GM19351 (cell line): ENCODE measurements around the gene SLC2A9.
"Not testable (repeated sequence)": the region's sequence is repeated elsewhere in the genome, so short reads cannot be mapped to it uniquely, and the experiment has no call there.

Experiments
- ATAC-seq: cut with Tn5 transposase; IDR thresholded peaks from one replicate; pipeline ENCODE4 v1.9.1; 2021; ENCODE audit warnings: mild to moderate bottlenecking, moderate library complexity; ENCODE audit not compliant: unreplicated experiment

The SLC2A9 gene

DNA sequence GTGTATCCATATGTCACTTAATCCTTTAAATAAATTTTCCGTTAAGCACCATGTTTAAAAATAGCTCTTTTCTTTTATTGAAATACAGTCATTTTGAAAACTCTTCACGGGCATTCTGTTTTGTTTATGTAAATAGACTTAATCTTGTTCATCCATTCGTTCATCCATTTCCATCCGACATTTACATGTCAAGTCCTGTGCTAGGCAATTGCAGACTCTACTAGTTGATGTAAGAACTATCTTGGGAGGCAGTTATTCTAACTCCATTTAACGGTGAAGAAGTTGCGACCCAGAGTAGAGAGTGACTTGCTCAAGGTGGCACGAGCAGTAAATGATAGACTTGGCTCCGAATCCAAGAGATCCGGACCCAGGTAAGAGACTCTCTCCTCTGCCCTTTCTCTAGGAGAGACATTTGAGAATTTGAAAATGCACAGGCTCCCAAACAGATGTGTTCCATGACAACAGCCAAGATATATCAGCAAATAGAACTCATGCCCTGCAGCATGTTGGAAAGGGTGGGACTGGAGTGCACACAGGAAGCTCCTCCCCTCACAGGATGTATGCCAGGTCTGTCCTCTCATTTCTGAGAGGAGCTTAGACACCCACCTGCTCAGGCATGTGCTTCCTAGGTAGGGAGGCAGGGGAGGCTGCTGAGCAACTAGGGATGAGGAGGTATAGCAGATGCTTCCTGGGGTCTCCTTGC lies 175.4 kb downstream of the SLC2A9 start:
- ATAC-seq = no peak

DNA sequence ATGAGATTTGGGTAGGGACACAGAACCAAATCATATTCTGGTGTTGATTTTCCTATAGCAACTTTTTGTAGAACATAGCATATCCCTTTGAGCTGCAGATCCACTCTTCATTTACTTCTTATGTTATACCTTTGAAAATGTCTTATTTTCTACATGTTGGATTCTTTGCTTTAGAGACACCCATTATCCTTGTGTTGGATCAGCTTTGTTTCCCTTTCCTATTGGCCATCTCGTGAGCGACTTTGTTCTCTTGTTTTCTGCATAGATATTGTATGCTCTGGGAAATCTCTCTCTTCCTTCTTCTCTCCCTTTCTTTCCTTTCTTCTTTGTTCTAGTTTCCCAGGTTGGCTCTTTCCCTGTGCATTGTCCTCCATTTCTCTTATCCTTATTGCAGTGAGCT lies 180.2 kb downstream of the SLC2A9 start:
- ATAC-seq = no peak

DNA sequence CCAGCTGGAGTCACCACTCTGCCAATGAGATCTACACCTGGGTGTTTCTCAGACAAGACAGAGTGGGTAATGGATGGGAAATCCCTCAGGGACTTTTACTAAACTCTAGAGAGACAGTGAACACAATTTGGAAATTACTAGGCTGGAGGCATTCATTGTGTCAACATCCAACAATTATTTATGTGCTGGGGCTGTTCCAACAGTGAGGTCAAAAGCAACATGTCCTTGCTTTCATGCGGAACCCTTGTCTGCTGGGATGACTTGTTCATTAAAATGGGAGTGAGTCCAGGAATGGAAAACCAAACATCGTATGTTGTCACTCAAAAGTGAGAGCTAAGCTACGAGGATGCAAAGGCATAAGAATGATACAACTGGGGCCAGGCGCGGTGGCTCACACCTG lies 185.9 kb downstream of the SLC2A9 start:
- no peak for ATAC-seq

DNA sequence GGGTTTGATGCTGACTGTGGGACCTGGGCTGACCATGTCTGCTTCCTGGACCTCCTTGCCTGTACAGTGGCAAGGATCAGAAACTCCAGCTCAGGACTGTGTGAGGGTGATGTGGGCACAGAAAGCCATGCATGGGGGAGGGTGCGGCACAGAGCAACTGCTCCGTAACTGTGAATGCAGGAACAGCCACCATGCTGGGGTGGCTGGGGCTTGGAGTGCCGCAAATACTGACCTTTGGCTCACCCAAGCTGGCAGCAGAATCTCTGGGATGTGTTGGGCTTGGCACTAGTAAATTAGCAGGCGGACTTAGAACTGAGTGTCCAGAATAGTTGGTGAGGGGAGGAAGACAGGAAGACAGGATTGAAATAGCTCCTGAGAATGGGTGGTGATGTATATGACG lies 187.9 kb downstream of the SLC2A9 start:
- no peak for ATAC-seq

DNA sequence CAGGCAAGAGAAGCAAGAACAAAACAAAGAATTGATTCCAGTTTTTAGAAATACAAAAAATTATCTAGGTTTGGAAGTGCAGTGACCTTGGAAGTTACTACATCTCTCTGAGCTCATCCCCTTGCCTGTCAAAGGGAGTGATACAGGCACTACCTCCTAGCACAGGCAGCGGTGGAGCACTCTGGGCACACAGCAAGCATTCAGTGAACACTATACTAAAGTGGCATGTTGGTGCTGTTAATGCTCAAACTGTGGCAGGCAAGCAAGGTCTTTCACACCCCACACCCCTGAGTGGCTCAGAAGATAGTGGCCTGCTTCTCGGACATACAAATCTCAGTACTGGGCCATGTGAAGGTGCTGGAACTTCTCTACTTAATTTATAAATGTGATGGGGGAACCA lies 188.7 kb downstream of the SLC2A9 start:
- ATAC-seq = no peak

DNA sequence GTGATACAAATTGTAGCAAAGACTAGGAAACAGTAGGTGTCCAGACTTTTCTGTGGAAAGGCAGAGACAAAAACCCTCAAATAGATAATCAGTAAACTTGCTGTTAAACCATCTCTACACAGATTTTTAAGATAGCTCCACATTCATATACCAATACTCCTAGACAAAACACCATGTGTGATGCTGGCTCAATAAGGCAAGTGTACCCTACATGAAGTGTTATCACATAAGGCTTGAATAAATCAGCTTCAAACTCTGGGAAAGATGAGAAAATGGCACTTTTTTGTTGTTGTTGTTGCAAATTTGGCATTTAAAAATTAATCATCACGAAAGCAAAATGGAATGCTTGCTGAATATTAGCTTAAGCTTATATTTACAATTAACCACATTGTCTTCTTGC lies 194.7 kb downstream of the SLC2A9 start:
- no peak for ATAC-seq

DNA sequence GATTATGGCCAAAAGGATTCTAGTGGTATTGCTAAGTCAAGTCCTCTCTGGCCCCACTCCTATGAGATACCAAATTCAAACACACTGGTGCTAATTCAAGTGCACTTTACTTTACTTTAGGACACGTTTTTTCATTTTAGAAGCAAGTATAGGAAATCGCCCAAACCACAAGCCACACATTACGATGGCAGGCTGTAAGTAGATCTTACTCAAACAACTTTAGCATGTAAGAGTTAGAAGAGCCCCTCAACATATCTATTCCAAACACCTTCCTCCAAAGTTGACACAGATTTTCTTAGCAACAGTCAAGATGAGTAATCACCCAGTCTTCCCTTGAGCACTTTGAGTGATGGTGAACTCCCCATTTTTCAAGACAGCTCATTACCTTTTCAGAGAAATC lies 196.2 kb downstream of the SLC2A9 start:
- ATAC-seq = peak; percentile 87

DNA sequence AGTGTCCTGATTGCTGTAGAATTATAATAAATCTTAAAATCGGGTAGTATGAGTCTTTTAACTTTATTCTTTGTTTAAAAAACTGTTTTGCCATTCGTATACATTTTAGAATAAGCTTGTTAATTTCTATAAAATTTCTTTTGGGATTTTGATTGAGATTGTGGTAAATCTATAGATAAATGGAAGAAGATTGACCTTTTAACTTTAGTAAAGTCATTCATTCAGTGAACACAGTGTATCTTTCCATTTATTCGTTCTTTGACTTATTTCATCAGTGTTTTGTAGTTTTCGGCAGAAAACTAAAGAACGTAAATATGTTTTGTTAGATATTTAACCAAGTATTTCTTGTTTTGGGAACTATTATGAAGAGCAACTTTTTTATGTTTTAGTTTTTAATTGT lies 201.0 kb downstream of the SLC2A9 start:
- no peak for ATAC-seq

DNA sequence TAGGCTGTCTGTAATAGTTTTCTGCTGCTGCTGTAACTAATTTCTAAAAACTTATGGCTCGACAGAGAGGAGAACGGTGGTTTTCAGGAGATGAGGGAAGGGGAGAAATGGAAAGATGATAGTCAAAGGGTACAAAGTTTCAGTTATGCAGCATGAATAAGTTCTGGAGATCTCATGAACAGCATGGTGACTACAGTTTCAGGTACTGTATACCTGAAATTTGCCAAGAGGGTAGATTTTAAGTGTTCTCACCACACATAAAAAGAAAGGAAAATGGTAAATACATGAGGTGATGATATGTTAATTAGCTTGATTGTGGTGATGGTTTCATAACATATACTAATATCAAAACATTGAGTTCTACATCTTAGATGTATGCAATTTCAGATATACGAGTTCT lies 205.0 kb downstream of the SLC2A9 start:
- ATAC-seq = no peak

DNA sequence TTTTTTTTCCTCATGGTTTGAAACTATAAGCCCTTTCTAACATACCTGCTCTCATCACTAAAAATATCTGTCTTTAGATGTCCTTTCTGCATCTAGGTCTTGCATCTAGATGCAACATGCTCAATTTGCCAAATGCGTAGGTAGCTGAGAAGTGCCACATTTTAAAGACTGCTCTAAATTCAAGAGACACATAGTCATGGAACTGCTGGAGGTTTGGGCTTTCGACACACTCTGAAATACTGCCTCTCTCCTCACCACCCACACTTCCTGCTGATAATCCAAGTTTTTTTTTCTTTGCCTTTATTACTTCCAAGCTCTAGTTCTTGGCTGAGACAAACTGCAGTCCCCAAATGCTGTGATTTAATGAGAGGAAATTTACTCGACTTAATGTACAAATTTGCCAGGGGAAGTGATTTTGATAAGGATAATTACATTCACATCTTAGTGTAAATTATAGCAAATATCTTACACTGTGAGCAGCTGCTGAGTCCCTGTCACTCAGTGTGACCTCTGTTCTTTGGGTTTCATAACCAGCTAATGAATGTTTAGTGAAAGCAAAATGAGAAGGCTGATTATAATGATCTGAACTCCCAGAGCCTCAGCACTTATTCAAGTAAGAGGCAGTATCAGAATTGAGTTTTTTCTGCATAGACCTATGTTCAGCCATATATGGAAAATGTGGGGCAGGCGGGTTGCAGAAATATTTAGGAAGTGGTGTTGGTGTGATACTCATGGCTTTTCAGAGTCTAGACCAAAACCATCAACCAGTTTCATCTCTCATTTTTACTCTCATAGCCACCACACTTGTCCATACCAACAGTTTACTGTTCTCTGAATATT lies 208.6 kb downstream of the SLC2A9 start:
- peak; percentile 94 for ATAC-seq

DNA sequence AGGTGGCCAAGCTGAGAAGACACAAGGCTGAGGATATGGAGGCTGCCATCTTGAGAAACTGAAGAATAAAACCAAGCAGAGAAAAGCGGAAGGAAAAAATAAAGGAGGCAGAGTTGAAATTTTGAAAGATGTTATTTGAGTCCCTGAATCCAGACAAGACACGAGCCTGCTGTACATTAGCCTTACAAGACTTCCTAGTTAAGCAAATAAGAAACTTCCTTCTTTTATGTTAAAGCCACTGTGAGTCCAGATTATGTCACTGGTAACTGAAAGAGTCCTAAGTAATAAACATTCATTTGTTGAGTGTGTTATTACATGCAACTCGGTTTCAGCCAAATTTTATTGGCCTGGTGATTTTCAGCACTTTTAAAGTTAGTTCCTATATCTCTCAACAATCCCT lies 209.5 kb downstream of the SLC2A9 start:
- ATAC-seq = no peak

DNA sequence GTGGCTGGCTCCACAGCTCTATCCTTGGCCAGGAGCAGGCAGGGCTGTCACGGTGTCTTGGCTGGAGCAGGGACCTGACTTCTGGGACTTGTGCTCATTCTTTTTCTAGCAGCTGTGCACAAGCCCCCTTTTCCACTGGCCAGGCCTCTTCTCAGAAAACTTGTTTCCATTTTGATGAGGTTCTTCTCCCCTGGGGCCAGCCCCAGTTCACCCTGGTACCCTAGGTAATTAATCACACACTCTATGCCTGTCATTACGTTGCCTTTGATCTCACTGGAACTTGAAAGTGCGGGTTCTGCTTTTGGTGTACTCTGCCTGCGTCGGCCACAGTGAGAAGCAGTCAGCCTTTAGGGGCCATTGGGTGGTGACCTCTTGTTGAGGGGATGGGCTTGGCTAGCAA lies 213.2 kb downstream of the SLC2A9 start:
- no peak for ATAC-seq

DNA sequence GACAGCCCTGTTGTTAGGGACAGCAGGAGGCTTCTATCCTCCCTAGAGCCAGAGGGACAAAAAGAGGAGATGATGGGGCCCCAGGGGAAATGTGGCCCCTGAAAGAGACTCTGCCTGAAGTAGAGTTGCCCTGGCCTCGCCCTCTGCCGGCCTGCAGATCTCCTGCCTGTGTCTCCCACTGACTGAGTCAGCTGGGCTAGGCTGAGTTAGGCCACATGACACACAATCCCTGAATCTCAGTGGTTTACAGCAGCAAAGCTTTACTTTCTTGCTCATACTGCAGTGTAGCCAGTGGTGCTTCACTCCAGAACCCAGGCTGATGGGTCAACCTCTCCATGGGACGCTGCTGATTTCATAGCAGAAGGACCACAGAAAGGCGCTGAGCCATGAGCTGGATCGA lies 216.4 kb downstream of the SLC2A9 start:
- ATAC-seq = no peak

DNA sequence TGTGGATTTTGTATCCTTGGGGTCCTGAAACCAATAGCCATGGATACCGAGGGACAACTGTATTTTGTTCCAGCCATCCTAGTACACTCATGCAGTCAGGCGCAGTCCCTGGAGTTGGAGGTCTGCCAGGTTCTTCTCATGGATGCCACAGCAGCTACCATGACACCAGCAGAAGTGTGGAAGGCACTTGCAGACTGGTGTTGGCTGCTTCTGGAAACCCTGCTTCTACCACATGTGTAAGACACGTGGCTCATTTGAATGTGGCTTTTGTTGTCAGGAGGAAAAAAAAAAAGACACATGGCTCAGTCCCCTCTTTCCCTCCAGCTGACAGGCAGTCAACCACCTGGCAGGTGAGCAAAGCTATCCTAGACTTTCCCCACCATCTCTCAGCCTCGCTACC lies 220.4 kb downstream of the SLC2A9 start:
- ATAC-seq = peak; percentile 61

DNA sequence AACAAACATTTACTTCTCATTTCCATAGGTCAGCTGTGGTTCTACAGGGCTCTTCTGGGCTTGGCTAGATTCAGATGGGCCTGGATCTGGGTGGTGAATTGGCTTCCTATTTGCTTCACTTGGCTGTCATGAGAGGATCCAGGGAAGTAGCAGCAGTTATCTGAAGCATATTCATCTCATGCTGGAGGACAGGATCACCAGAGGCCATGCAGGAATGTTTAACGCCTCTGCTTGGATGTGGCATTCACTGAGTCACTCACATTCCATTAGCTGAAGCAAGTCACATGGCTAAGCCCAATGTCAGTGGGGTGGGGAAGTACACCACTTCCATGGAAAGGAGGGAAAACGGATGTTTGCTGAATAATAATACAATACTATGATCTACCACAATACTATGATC lies 224.7 kb downstream of the SLC2A9 start:
- not testable (repeated sequence) for ATAC-seq

DNA sequence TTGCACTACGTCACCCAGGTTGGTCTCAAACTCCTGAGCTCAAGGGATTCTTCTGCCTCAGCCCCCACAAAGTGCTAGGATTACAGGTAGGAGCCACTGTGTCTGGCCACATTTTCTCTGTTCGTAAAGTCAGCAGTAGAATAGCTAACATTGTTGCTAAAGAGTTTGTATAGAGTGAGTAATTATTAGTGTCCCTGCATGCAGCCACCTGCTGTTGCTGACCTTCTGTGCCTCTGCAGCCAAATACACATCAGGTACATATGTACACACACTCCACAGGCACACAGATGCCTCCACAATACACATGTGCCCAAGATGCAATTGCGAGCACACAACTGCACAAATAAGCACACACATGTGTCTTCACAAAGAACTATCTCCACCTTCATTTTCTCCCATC lies 228.9 kb downstream of the SLC2A9 start:
- ATAC-seq = no peak

DNA sequence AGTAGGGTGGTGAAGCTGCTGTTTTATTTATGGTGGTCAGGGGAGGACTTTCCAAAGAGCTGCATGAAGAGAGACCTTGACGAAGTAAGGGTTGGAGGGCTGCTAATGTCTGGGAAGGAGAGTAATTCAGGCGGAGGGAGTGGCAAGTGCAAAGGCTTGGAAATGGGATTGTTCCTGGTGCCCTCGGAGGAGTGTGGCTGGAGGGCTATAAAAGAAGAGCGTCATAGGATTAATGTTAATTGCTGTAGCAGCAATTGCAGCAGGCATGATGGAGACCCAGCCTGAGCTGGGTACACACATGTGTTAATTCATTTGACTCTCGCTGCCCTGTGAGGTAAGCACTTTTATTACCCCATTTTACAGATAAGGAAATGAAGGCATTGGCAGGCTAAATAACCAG lies 235.4 kb downstream of the SLC2A9 start:
- ATAC-seq = not testable (repeated sequence)

DNA sequence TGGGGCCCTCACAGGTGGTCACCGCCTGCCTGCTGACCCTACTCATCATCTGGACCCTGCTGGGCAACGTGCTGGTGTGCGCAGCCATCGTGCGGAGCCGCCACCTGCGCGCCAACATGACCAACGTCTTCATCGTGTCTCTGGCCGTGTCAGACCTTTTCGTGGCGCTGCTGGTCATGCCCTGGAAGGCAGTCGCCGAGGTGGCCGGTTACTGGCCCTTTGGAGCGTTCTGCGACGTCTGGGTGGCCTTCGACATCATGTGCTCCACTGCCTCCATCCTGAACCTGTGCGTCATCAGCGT lies 239.2 kb downstream of the SLC2A9 start:
- ATAC-seq = no peak

DNA sequence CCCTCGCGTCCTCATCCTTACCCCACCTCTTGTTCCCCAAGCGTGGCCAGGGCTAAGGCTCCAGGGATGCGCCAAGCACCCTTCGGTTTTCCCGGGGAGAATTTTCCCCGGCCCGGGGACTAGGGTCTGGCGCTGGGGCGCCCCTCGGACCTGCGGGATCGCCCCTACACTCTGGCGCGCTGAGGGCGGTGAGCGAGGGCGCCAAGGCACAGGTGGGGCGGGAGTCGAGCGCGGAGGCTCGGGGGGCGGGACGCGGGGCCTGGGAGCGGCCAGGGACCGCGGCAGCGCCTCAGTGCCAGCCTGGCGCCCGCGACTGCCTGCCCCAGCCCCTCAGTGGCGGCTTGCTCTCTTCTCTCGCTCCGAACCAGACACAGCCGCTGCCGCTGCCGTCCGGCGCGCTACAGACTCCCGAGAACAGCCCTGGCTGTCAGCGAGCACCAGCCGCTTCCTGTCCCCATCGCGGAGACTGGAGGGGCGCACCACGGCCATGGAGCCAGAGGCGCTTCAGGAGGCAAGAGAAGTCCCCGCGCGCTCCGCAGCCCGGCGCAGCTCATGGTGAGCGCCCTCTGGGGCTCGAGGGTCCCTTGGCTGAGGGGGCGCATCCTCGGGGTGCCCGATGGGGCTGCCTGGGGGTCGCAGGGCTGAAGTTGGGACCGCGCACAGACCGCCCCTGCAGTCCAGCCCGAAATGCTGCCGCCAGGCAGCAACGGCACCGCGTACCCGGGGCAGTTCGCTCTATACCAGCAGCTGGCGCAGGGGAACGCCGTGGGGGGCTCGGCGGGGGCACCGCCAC lies 239.8 kb downstream of the SLC2A9 start, which contains the start of gene DRD5:
DRD5 (plus strand) TSS at position 292 of the 793 bp plus-strand sequence; CDS start at position 688, 396 bp downstream.
- no peak for ATAC-seq
